Activated T-cell treated with anti-CD3 and anti-CD28 coated beads, Interleukin-2, amount 50 U/mL, for 1 hour (primary cell): Measurements from ENCODE around the gene CASTOR2.
A peak's percentile ranks its signal among the peaks of the same experiment; 100 is the strongest.
"Not testable (repeated sequence)": the region's sequence is repeated elsewhere in the genome, so short reads cannot be mapped to it uniquely, and the experiment has no call there.

Source experiments
- DNase-seq: peaks from one replicate; pipeline ENCODE4 v3.0.0-alpha.2; 2020

The CASTOR2 gene

GRCh38 chr7:74964511-74965119, at the start of gene CASTOR2:
TSS of gene CASTOR2 (plus strand) at chr7:74964705. CDS start at chr7:74964986, 281 bp downstream.
- DNase-seq: peak; percentile 83

GRCh38 chr7:74922321-74922890, 42.1 kb upstream of the CASTOR2 start:
- DNase-seq: not testable (repeated sequence)

- not testable (repeated sequence) for DNase-seq
Measured at GRCh38 chr7:74923644-74924043, 40.9 kb upstream of the CASTOR2 start.

- not testable (repeated sequence) for DNase-seq
Measured at GRCh38 chr7:74926968-74927367, 37.5 kb upstream of the CASTOR2 start.

GRCh38 chr7:74931563-74932328, 32.8 kb upstream of the CASTOR2 start:
- DNase-seq: not testable (repeated sequence)

- DNase-seq: not testable (repeated sequence)
Measured at GRCh38 chr7:74939429-74939828, 25.1 kb upstream of the CASTOR2 start.

- DNase-seq: not testable (repeated sequence)
Measured at GRCh38 chr7:74941302-74942069, 23.0 kb upstream of the CASTOR2 start.

GRCh38 chr7:74943923-74944322, 20.6 kb upstream of the CASTOR2 start:
- DNase-seq: not testable (repeated sequence)

GRCh38 chr7:74947741-74948140, 16.8 kb upstream of the CASTOR2 start:
- DNase-seq: not testable (repeated sequence)

- DNase-seq: not testable (repeated sequence)
Measured at GRCh38 chr7:74953774-74954173, 10.7 kb upstream of the CASTOR2 start.

- DNase-seq: not testable (repeated sequence)
Measured at GRCh38 chr7:74958328-74958727, 6.2 kb upstream of the CASTOR2 start.

- DNase-seq: peak; percentile 20
Measured at GRCh38 chr7:74963704-74964510, 598 bp upstream of the CASTOR2 start.

- DNase-seq: not testable (repeated sequence)
Measured at GRCh38 chr7:74966208-74966854, 1.8 kb downstream of the CASTOR2 start.

- DNase-seq: not testable (repeated sequence)
Measured at GRCh38 chr7:74966909-74967308, 2.4 kb downstream of the CASTOR2 start.

GRCh38 chr7:74971431-74971830, 6.9 kb downstream of the CASTOR2 start:
- not testable (repeated sequence) for DNase-seq

GRCh38 chr7:74972377-74972776, 7.9 kb downstream of the CASTOR2 start:
- DNase-seq: not testable (repeated sequence)

GRCh38 chr7:74975959-74976358, 11.5 kb downstream of the CASTOR2 start:
- DNase-seq: not testable (repeated sequence)

GRCh38 chr7:74977523-74977922, 13.0 kb downstream of the CASTOR2 start:
- not testable (repeated sequence) for DNase-seq

- DNase-seq: not testable (repeated sequence)
Measured at GRCh38 chr7:74988436-74988835, 23.9 kb downstream of the CASTOR2 start.

- no peak for DNase-seq
Measured at GRCh38 chr7:74993121-74993520, 28.6 kb downstream of the CASTOR2 start.

GRCh38 chr7:74994869-74995543, 30.5 kb downstream of the CASTOR2 start:
- not testable (repeated sequence) for DNase-seq
